K562 (cell line): ENCODE data around the gene SNX9. TPM values are rescaled to one million over a fixed set of nuclear protein-coding genes. Genes with fewer than 3 reads are reported as not detected.

Source experiments
- ATAC-seq: fragments of 200-7000 bp; cut with Tn5 transposase; 3 replicates; pipeline ENCODE4 v1.9.1; 2020; ENCODE audit warnings: moderate library complexity
- BruUV-seq: library from RNA; stranded (reverse); fragments of 400-500 nt; replicated peaks from 2 replicates; lab custom pipeline; 2021; lab: Mats Ljungman, UMichigan
- CTCF ChIA-PET: fragments of 300-600 bp; formaldehyde crosslinking; extraction: SDS; loops from one replicate; lab custom pipeline; 2021; ENCODE audit warnings: low intra/inter-chr PET ratio; lab: Yijun Ruan, JAX
- POLR2A ChIA-PET: fragments of 300-600, 350-650 bp; sonication (Branson Sonifier 250); formaldehyde crosslinking; extraction: SDS; loops from one replicate; lab custom pipeline; 2021; ENCODE audit warnings: antibody characterized with exemption, inconsistent platforms; lab: Yijun Ruan, JAX
- DNase-seq, 4 experiments: peaks; one replicate each; pipeline versions ENCODE4 v3.0.0 to v3.0.0-alpha.2; 2011 to 2018; ENCODE audit warnings: low spot score in 3 of 4, mixed read lengths in 3 of 4; ENCODE audit errors: extremely low read depth in 1 of 4
- FAIRE-seq: peaks from 2 replicates; lab custom pipeline; 2011; peaks lifted over from hg19 to GRCh38; lab: Jason Lieb, UNC
- H2AFZ ChIP-seq: 2 replicates; pipeline ENCODE4 v1.6.0; 2011; ENCODE audit warnings: low read depth, low read length, control low read depth, inconsistent platforms
- H3K27ac ChIP-seq: fragments of 200-600 bp; 3 replicates; pipeline ENCODE4 v1.8.0; 2011; ENCODE audit warnings: low read depth, mild to moderate bottlenecking, control low read depth, inconsistent platforms, low read length, moderate library complexity, mixed read lengths; ENCODE audit errors: extremely low read depth
- H3K27me3 ChIP-seq, 2 experiments: fragments of 300-600 bp in 1 of 2; 2 replicates in 1 of 2; 3 replicates in 1 of 2; pipeline versions ENCODE4 v1.6.0 to v1.8.0; 2011; ENCODE audit warnings: inconsistent platforms in 2 of 2, low read length in 2 of 2, mild to moderate bottlenecking in 1 of 2, mixed read lengths in 1 of 2, moderate library complexity in 1 of 2; ENCODE audit not compliant: control insufficient read depth in 2 of 2, insufficient read depth in 2 of 2
- H3K36me3 ChIP-seq: fragments of 300-600 bp; 3 replicates; pipeline ENCODE4 v1.8.0; 2011; ENCODE audit warnings: mild to moderate bottlenecking, low read length, inconsistent platforms; ENCODE audit not compliant: control insufficient read depth, insufficient read depth
- H3K4me1 ChIP-seq, 2 experiments: fragments of 200-600 bp in 1 of 2; replicated peaks in 1 of 2; 2 replicates in 1 of 2; 3 replicates in 1 of 2; pipeline versions ENCODE4 v1.5.1 to v1.8.0; 2011; ENCODE audit warnings: inconsistent platforms in 2 of 2, low read length in 2 of 2, mild to moderate bottlenecking in 1 of 2, mixed read lengths in 1 of 2, moderate library complexity in 1 of 2; ENCODE audit not compliant: control insufficient read depth in 2 of 2, insufficient read depth in 2 of 2
- H3K4me2 ChIP-seq: 2 replicates; pipeline ENCODE4 v1.6.1; 2011; ENCODE audit warnings: low read length, control low read depth, inconsistent platforms, mixed read lengths; ENCODE audit not compliant: insufficient read depth
- H3K4me3 ChIP-seq: fragments of 200-600 bp; sonication (generic), shearing (Covaris generic); 2 replicates; pipeline ENCODE4 v1.5.1; 2016; ENCODE audit warnings: control low read depth, inconsistent platforms
- H3K79me2 ChIP-seq: fragments of 200-600 bp; 3 replicates; pipeline ENCODE4 v1.8.0; 2011; ENCODE audit warnings: low read length, inconsistent platforms; ENCODE audit not compliant: control insufficient read depth, insufficient read depth
- H3K9ac ChIP-seq, 2 experiments: 2 replicates each; pipeline versions ENCODE4 v1.6.0 to v1.6.1; 2011; ENCODE audit warnings: low read depth in 2 of 2, low read length in 2 of 2, control low read depth in 1 of 2, inconsistent platforms in 1 of 2, mild to moderate bottlenecking in 1 of 2, mixed read lengths in 1 of 2; ENCODE audit not compliant: insufficient read depth in 1 of 2
- H3K9me1 ChIP-seq: one replicate; pipeline ENCODE4 v1.6.0; 2011; ENCODE audit warnings: inconsistent platforms, mild to moderate bottlenecking, low read length, moderate library complexity; ENCODE audit not compliant: control insufficient read depth, insufficient read depth
- H3K9me3 ChIP-seq: replicated peaks from 2 replicates; pipeline ENCODE4 v1.5.1; 2011; ENCODE audit warnings: low read depth, low read length, inconsistent platforms; ENCODE audit not compliant: control insufficient read depth, insufficient read depth
- H4K20me1 ChIP-seq: replicated peaks from 2 replicates; pipeline ENCODE4 v1.6.1; 2011; ENCODE audit warnings: low read length, inconsistent platforms, mixed read lengths; ENCODE audit not compliant: control insufficient read depth, insufficient read depth
- CBX3 ChIP-seq, 2 experiments: IDR thresholded peaks; 1 replicate in 1 of 2; 2 replicates in 1 of 2; pipeline ENCODE4 v1.6.1; 2012; ENCODE audit warnings: inconsistent platforms in 2 of 2, low read length in 2 of 2, borderline replicate concordance in 1 of 2, control low read depth in 1 of 2
- E4F1 ChIP-seq: fragments of 250-450 bp; sonication (Bioruptor Pico); IDR thresholded peaks from 2 replicates; pipeline ENCODE4 v1.5.0; 2021; ENCODE audit warnings: mild to moderate bottlenecking, borderline replicate concordance
- LEF1 ChIP-seq: fragments of 450-650 bp; IDR thresholded peaks from 2 replicates; pipeline ENCODE4 v1.6.1; 2016; ENCODE audit warnings: mild to moderate bottlenecking
- MEIS2 ChIP-seq: fragments of 450-650 bp; IDR thresholded peaks from 2 replicates; pipeline ENCODE4 v1.6.1; 2014; ENCODE audit warnings: mild to moderate bottlenecking; ENCODE audit not compliant: partially characterized antibody
- MYBL2 ChIP-seq, 2 experiments: fragments of 450-650 bp in 1 of 2; sonication (generic) in 1 of 2; formaldehyde crosslinking in 1 of 2; IDR thresholded peaks; 2 replicates each; pipeline versions ENCODE4 v1.6.1 to v1.8.1; 2017 to 2022; ENCODE audit warnings: borderline replicate concordance in 1 of 2, inconsistent platforms in 1 of 2, low read depth in 1 of 2, mild to moderate bottlenecking in 1 of 2, missing genetic modification reagents in 1 of 2, moderate library complexity in 1 of 2
- MYC ChIP-seq, 2 experiments: fragments of 250-450 bp in 1 of 2; sonication (Bioruptor Pico) in 1 of 2; IDR thresholded peaks; 2 replicates each; pipeline versions ENCODE4 v1.5.1 to v1.6.1; 2012 to 2021; ENCODE audit warnings: low read depth in 2 of 2, borderline replicate concordance in 1 of 2, improper control_type of control experiment in 1 of 2, low read length in 1 of 2, mild to moderate bottlenecking in 1 of 2, moderate library complexity in 1 of 2
- TCF3 ChIP-seq: sonication (generic); formaldehyde crosslinking; IDR thresholded peaks from 2 replicates; pipeline ENCODE4 v1.4.0; 2020; ENCODE audit warnings: mild to moderate bottlenecking, missing genetic modification reagents
- THRAP3 ChIP-seq: fragments of 450-650 bp; IDR thresholded peaks from 2 replicates; pipeline ENCODE4 v1.6.1; 2016; ENCODE audit warnings: mild to moderate bottlenecking, inconsistent platforms, borderline replicate concordance
- TRIM25 ChIP-seq: fragments of 450-650 bp; IDR thresholded peaks from 2 replicates; pipeline ENCODE4 v1.7.0; 2016; ENCODE audit warnings: borderline replicate concordance
- ZBTB33 ChIP-seq: sonication (generic); formaldehyde crosslinking; IDR thresholded peaks from 2 replicates; pipeline ENCODE4 v1.8.1; 2023; ENCODE audit warnings: mild to moderate bottlenecking, missing genetic modification reagents
- ZBTB34 ChIP-seq: fragments of 250-450 bp; sonication (Bioruptor Pico); IDR thresholded peaks from 2 replicates; pipeline ENCODE4 v1.8.0; 2021; ENCODE audit warnings: mild to moderate bottlenecking, moderate library complexity
- WGBS: fragments of 100-300 bp; shearing (Covaris generic); methylation state at CpG from one replicate; pipeline ENCODE4 v1.1.6; 2016; ENCODE audit warnings: low coverage, mixed read lengths; ENCODE audit not compliant: insufficient coverage; ENCODE audit errors: missing lambda C conversion rate; 5-methylcytosine and 5-hydroxymethylcytosine counted together
- in situ Hi-C: fragments of 300-500 bp; cut with MboI; formaldehyde crosslinking; loops from 4 replicates; pipeline ENCODE4 v1.15.0; 2018; ENCODE audit warnings: inconsistent platforms, mixed read lengths
- intact Hi-C: fragments of 100-400 bp; cut with micrococcal nuclease; formaldehyde crosslinking; loops from 2 replicates; pipeline ENCODE4 v1.14.2; 2022
- polyA plus RNA-seq, 8 experiments: library from polyadenylated mRNA; depleted of rRNA in 4 of 8; stranded (reverse) in 5 of 8; unstranded in 3 of 8; fragments of >200 nt; fragmentation: Nextera tagmentation in 2 of 8; fragmentation: Illumina TruSeq in 1 of 8; extraction: Ambion mirVana in 2 of 8; extraction: Trizol in 1 of 8; gene quantifications; 2 replicates each; pipeline versions ENCODE4 v1.2.1 to v1.2.3, GENCODE V29; 2011 to 2014; ENCODE audit warnings: inconsistent platforms in 1 of 8, missing spikeins in 1 of 8
- total RNA-seq, 7 experiments: library from RNA; depleted of rRNA in 6 of 7; stranded (reverse); fragments of >200 nt in 6 of 7; fragmentation: Illumina TruSeq in 2 of 7; extraction: Trizol in 2 of 7; gene quantifications; 2 replicates each; pipeline versions ENCODE4 v1.2.1 to v1.2.3, GENCODE V29; 2011 to 2021; ENCODE audit warnings: low replicate concordance in 1 of 7

Gene SNX9
- total and polyA plus RNA-seq, 9 of the 15 experiments (the other 6 are each of a cell fraction or from before 2014, with no cell fraction given), result 6.0 to 81.7 (median 57.1) TPM

- peaks cover 52% of the 10 kb centered on the region for H3K36me3 ChIP-seq
- DNase-seq, result no peak
- H3K4me1 ChIP-seq, result peaks cover 20 to 48% of the 10 kb centered on the region in 2 experiments
- in situ Hi-C loops, result no loop called here
- no peaks in the 10 kb centered on the region for H3K9me1 ChIP-seq
- intact Hi-C loops, result no loop called here
- no peaks in the 10 kb centered on the region for H3K27me3 ChIP-seq
- ChIA-PET POLR2A (interaction anchor here (0.9 to 14.5 kb wide), 3 partner anchors 8 to 69 kb away, joined by 3 to 149 read pairs (median 11); no protein-coding TSS in a partner anchor), CTCF (no interaction called here)
- peak; percentile 55 for FAIRE-seq
- H4K20me1 ChIP-seq, result peaks cover 11% of the 10 kb centered on the region
- H3K79me2 ChIP-seq, result peaks cover 92% of the 10 kb centered on the region
- BruUV-seq, result no TSS peak
- H3K9me3 ChIP-seq, result peaks cover 2% of the 10 kb centered on the region; the same call in 1 of the 2 replicates
- H2AFZ ChIP-seq, result no peak overlapping the region
- ATAC-seq, result peak; percentile 45
- H3K4me2 ChIP-seq, result peak overlapping the region; percentile 41
- no peak overlapping the region for H3K4me3 ChIP-seq
- WGBS, result 33% methylated on average over 6 of the region's 6 CpGs
- H3K27ac ChIP-seq, result peak overlapping the region; percentile 22; the same call in 2 of the 3 replicates
- peak overlapping the region in 1 of 2 experiments; percentile 8; a peak in 1 of 4 replicates for H3K9ac ChIP-seq
- TF ChIP-seq LEF1 (no peak), THRAP3 (0 out of 2 replicates have a peak, but pooled peaks have one; percentile 50), MYC (IDR thresholded peaks at IDR 0.05; ENCODE audit: low read depth, low read length) (0 out of 2 replicates have a peak, but pooled peaks have one; percentile 27), MYC (CRISPR knock-in tag; IDR thresholded peaks at IDR 0.05; ENCODE audit: borderline replicate concordance, low read depth) (no peak), ZBTB33 (CRISPR knock-in tag) (peak; percentile 45; the same call in 1 of the 2 replicates), MYBL2 (IDR thresholded peaks at IDR 0.05; ENCODE audit: low read depth) (0 out of 2 replicates have a peak, but pooled peaks have one; percentile 14), MYBL2 (CRISPR knock-in tag; IDR thresholded peaks at IDR 0.05; ENCODE audit: borderline replicate concordance) (no peak), ZBTB34 (no peak), E4F1 (CRISPR knock-in tag) (0 out of 2 replicates have a peak, but pooled peaks have one; percentile 15), CBX3 (IDR thresholded peaks at IDR 0.05; ENCODE audit: borderline replicate concordance in 1 of 2, low read length in 2 of 2) (peak in 1 of 2 experiments; percentile 26; a peak in 1 of 3 replicates), TCF3 (CRISPR knock-in tag) (peak; percentile 44), TRIM25 (no peak), MEIS2 (peak; percentile 86)
These were observed 7.4 kb downstream of the SNX9 start for GRCh38 chr6:157830354-157831017.
